ENCODE measurements around the gene ATG16L2.
"Not testable (repeated sequence)": the region's sequence is repeated elsewhere in the genome, so short reads cannot be mapped to it uniquely, and the experiment has no call there.

ATG16L2 gene

GRCh38 chr11:72807792-72808191, 6.4 kb upstream of the ATG16L2 start:
- no peak for ATAC-seq

GRCh38 chr11:72808331-72808798, 5.8 kb upstream of the ATG16L2 start:
- no peak for ATAC-seq
- TF ChIP-seq, protein P1, sequence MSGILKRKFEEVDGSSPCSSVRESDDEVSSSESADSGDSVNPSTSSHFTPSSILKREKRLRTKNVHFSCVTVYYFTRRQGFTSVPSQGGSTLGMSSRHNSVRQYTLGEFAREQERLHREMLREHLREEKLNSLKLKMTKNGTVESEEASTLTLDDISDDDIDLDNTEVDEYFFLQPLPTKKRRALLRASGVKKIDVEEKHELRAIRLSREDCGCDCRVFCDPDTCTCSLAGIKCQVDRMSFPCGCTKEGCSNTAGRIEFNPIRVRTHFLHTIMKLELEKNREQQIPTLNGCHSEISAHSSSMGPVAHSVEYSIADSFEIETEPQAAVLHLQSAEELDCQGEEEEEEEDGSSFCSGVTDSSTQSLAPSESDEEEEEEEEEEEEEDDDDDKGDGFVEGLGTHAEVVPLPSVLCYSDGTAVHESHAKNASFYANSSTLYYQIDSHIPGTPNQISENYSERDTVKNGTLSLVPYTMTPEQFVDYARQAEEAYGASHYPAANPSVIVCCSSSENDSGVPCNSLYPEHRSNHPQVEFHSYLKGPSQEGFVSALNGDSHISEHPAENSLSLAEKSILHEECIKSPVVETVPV (CRISPR knock-in tag; IDR thresholded peaks at IDR 0.05), result no peak
- TF ChIP-seq PATZ1 (CRISPR knock-in tag; IDR thresholded peaks at IDR 0.05; ENCODE audit: borderline replicate concordance), result no peak
- no peak for TF ChIP-seq TOX (CRISPR knock-in tag; IDR thresholded peaks at IDR 0.05; ENCODE audit: borderline replicate concordance)
- TF ChIP-seq ZNF8 (CRISPR knock-in tag; IDR thresholded peaks at IDR 0.05), result no peak
- no peak for TF ChIP-seq ZFP3 (CRISPR knock-in tag; IDR thresholded peaks at IDR 0.05)
- no peak for TF ChIP-seq ZC3H10 (CRISPR knock-in tag; IDR thresholded peaks at IDR 0.05)
- no peak for TF ChIP-seq ISL1 (CRISPR knock-in tag; IDR thresholded peaks at IDR 0.05)

More at GRCh38 chr11:72807792-72808191, 6.4 kb upstream of the ATG16L2 start:
- no peak for TF ChIP-seq ZNF565 (CRISPR knock-in tag; conservative IDR thresholded peaks at IDR 0.05; ENCODE audit: low read depth)
- TF ChIP-seq, protein P2, sequence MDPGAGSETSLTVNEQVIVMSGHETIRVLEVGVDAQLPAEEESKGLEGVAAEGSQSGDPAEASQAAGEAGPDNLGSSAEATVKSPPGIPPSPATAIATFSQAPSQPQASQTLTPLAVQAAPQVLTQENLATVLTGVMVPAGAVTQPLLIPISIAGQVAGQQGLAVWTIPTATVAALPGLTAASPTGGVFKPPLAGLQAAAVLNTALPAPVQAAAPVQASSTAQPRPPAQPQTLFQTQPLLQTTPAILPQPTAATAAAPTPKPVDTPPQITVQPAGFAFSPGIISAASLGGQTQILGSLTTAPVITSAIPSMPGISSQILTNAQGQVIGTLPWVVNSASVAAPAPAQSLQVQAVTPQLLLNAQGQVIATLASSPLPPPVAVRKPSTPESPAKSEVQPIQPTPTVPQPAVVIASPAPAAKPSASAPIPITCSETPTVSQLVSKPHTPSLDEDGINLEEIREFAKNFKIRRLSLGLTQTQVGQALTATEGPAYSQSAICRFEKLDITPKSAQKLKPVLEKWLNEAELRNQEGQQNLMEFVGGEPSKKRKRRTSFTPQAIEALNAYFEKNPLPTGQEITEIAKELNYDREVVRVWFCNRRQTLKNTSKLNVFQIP (CRISPR knock-in tag; IDR thresholded peaks at IDR 0.05; ENCODE audit: borderline replicate concordance, low read depth), result no peak
- no peak for TF ChIP-seq PPARA (CRISPR knock-in tag; IDR thresholded peaks at IDR 0.05; ENCODE audit: borderline replicate concordance)
- TF ChIP-seq, protein P3, sequence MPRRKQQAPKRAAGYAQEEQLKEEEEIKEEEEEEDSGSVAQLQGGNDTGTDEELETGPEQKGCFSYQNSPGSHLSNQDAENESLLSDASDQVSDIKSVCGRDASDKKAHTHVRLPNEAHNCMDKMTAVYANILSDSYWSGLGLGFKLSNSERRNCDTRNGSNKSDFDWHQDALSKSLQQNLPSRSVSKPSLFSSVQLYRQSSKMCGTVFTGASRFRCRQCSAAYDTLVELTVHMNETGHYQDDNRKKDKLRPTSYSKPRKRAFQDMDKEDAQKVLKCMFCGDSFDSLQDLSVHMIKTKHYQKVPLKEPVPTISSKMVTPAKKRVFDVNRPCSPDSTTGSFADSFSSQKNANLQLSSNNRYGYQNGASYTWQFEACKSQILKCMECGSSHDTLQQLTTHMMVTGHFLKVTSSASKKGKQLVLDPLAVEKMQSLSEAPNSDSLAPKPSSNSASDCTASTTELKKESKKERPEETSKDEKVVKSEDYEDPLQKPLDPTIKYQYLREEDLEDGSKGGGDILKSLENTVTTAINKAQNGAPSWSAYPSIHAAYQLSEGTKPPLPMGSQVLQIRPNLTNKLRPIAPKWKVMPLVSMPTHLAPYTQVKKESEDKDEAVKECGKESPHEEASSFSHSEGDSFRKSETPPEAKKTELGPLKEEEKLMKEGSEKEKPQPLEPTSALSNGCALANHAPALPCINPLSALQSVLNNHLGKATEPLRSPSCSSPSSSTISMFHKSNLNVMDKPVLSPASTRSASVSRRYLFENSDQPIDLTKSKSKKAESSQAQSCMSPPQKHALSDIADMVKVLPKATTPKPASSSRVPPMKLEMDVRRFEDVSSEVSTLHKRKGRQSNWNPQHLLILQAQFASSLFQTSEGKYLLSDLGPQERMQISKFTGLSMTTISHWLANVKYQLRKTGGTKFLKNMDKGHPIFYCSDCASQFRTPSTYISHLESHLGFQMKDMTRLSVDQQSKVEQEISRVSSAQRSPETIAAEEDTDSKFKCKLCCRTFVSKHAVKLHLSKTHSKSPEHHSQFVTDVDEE (CRISPR knock-in tag; IDR thresholded peaks at IDR 0.05), result no peak
- TF ChIP-seq ZFP30 (CRISPR knock-in tag; IDR thresholded peaks at IDR 0.05), result no peak
- TF ChIP-seq CREB5 (CRISPR knock-in tag; IDR thresholded peaks at IDR 0.05; ENCODE audit: low read depth), result no peak
- TF ChIP-seq TOX (CRISPR knock-in tag; IDR thresholded peaks at IDR 0.05; ENCODE audit: borderline replicate concordance), result no peak
- no peak for TF ChIP-seq ESRRG (CRISPR knock-in tag; IDR thresholded peaks at IDR 0.05)
- TF ChIP-seq, protein P1 (CRISPR knock-in tag; IDR thresholded peaks at IDR 0.05), result no peak
- TF ChIP-seq ZC3H10 (CRISPR knock-in tag; IDR thresholded peaks at IDR 0.05), result no peak
- TF ChIP-seq TCF4 (CRISPR knock-in tag; IDR thresholded peaks at IDR 0.05; ENCODE audit: borderline replicate concordance), result no peak
- TF ChIP-seq SNAI2 (CRISPR knock-in tag; IDR thresholded peaks at IDR 0.05), result no peak
- no peak for TF ChIP-seq RARB (CRISPR knock-in tag; IDR thresholded peaks at IDR 0.05)
- TF ChIP-seq ZNF8 (CRISPR knock-in tag; IDR thresholded peaks at IDR 0.05), result no peak
- TF ChIP-seq ISL1 (CRISPR knock-in tag; IDR thresholded peaks at IDR 0.05), result no peak
- TF ChIP-seq ZNF70 (CRISPR knock-in tag; IDR thresholded peaks at IDR 0.05), result no peak
- no peak for TF ChIP-seq GLIS3 (CRISPR knock-in tag; IDR thresholded peaks at IDR 0.05)
- no peak for TF ChIP-seq ZFP3 (CRISPR knock-in tag; IDR thresholded peaks at IDR 0.05)
- TF ChIP-seq CSDC2 (CRISPR knock-in tag; IDR thresholded peaks at IDR 0.05), result no peak
- TF ChIP-seq OSR1 (CRISPR knock-in tag; IDR thresholded peaks at IDR 0.05), result no peak

DNA sequence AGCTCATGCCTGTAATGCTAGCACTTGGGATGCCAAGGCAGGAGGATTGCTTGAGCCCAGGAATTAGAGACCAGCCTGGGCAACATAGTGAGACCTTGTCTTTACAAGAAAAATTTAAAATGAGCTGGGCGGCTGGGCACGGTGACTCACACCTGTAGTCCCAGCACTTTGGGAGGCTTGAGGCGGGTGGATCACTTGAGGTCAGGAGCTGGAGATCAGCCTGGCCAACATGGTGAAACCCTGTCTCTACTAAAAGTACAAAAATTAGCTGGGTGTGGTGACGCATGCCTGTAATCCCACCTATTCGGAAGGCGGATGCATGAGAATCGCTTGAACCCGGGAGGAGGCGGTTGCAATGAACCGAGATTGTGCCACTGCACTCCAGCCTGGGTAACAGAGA, 2.5 kb upstream of the ATG16L2 start:
- ATAC-seq, result not testable (repeated sequence)
